GM19193 (cell line): ENCODE measurements around the gene CLEC5A.

Experiments
- POLR2A ChIP-seq: IDR thresholded peaks from 4 replicates; pipeline ENCODE4 v1.6.1; 2011; ENCODE audit not compliant: insufficient read depth, insufficient read length; ENCODE audit errors: extremely low read depth

Gene CLEC5A

DNA sequence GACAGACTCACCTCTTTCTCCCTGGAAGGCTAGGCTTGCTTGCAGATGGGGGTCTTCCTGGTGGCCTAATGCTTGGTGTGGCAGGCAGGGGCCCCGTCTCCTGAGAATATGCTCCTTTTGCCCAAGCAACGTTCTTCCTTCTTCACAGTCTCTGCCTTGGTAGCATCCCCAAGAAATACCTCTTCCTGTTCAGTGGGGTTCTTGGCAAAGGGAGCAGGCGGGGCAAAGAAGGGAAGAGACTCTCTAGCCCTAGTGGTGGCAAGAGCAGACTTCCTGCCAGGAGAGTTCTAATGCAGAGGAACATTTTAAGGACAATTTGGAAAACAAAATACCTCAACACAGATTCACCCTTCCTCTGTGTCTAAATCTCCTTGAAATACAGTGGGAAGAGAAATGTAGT is at the start of gene CLEC5A:
Gene CLEC5A (minus strand): TSS at position 179 of the 400 bp plus-strand sequence. CDS start 682 bp downstream, outside the sequence.
- TF ChIP-seq POLR2A: no peak

DNA sequence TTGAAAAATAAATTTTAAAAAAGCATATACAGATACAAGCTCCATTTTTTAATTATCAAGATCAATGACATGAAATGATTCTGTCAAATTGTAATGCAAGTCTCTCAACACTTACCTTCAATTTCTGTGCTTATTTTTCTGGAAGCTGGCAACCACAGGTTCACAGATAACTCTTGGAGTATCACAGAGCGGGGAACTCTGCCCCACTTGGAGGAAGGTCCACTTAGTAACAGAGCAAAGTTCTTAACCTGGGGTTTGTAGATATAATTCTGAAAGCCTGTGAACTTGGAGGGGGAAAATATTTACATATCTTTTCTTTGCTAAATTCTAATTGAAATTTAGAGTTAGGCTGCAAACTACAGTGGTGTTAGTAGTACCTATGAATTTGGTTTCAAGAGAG is 46.6 kb upstream of the CLEC5A start:
- no peak for TF ChIP-seq POLR2A

DNA sequence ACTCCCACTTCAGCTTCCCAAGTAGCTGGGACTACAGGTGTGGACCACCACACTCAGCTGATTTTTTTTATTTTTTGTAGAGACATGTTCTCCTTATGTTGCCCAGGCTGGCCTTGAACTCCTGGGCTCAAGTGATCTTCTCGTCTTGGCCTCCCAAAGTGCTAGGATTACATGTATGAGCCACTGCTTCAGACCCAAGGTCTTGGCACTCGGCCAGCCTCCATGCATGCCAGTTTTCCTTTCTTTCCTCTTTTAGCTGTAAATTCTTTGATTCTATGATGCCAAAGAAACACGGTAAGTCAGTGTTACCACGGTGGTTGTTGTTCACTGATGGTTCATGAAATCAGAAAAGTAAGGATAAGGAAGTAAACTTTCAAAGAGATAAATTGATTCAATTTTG is 45.9 kb upstream of the CLEC5A start:
- no peak for TF ChIP-seq POLR2A

DNA sequence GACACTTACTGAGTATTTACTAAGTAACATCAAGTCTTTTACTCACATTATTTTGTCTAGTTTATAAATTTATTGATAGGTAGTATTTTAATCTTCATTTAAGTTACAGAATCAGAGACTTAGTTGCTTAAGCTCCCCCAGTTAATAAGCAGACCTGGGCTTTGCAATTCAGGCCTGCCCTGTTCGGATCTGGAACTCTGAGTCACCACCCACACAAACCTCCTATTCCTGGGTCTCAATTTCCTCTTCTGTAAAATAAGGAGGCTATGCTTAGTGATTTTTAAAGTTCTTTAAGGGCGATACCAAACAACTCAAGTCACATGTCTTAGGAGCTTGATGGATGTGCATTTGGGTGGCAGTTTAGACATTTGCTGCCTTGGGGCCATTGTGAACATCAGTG is 45.4 kb upstream of the CLEC5A start:
- no peak for TF ChIP-seq POLR2A

DNA sequence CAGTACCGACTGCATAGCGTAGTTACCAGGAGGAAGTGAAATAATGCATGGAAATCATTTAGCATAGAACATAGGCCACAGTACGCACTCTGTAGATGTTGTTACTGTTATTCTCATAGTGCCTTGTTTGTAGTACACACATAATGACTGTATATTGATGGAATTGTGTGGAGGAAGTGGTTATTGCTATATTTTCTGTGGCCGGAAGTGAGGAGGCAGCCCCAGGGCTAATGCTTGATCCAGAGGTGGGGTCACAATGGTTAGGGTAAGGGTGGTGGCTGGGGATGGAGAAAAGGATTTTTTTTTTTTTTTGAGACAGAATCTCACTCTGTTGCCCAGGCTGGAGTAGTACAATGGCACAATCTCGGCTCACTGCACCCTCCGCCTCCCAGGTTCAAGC is 44.4 kb upstream of the CLEC5A start:
- no peak for TF ChIP-seq POLR2A

DNA sequence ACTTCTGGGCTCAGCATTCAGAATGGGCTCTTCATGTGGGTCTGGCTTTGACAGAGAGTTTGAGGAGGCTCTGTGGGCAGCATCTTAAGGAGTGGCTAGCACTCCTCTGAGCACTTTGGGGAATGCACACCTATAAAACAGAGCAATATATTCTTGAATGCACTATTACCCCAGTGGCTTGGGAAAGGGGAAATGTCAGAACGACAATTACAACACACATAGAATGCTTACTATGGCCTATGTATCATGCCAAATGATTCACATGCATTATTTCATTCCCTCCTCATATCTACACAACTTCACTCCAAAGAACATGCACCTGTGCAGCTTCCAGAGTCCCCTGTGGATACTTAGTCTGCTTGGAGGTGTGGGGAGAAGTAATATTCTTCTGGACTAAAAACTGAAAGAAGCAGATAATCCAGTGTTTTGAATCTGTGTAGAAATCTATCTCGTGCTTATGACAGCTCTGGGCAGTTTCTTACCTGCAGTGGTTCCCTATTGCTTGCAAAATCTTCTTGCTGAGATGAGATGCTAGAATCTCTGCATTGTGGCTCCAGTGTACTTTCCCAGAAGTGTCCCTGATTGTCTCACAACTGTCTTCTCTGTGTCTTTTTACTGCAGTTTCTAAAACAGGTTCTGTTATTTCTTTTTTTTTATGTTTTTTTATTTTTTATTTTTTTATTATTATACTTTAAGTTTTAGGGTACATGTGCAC is 43.4 kb upstream of the CLEC5A start:
- TF ChIP-seq POLR2A: no peak

DNA sequence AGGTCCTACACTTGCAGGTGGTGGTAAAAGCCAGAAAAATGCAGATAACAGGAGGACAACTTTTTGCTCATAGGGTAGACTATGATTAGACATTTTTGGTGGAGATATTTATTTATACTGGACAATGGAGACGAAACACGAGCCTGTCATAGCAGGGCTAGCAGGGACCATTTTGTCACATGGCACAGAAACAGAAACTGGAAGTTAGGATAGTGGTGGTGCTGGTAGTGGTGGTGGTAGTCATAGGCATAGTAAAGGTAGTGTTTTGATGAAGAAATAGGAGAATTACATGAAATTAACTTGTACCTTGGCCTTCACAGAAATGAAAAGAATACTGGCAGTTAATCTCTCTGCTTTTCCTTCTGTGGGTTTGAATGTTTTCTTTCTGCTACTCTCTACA is 40.1 kb upstream of the CLEC5A start:
- no peak for TF ChIP-seq POLR2A

DNA sequence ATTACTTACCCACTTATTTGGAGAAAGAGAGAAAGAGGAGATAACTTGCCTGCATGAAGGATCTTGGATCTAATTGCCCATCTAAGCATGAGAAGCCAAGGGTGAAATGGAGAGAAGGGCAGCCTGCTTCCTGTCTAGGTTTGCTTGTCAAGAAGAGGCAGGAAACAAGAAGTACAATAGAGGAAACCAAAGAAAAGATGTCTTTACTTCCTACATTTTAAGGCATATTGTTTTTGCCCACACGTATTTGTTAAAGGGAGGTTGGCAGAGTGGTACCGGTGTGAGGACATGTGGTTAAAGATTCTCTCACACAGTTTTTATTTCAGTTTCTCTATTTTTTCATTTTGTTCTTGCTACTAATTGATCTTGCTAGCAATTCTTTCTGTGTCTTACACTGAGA is 32.8 kb upstream of the CLEC5A start:
- TF ChIP-seq POLR2A: no peak

DNA sequence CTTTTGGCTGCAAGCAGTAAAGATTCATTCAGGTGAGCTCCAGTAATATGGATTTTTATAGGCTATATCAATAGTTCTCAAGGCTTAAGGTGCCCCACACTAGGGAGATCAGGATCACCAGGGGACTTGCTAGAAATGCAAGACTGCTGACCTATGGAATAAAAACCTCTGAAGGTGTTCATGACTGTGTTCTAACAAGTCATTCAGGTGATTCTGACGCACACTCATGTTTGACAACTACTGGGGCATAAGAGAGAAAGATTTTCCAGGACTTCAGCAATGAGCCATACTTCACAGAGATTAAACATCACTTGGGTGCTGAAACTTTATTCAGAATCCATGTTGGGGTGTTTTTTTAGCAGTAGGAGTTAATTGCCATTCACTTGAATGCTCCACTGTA is 31.6 kb upstream of the CLEC5A start:
- no peak for TF ChIP-seq POLR2A

DNA sequence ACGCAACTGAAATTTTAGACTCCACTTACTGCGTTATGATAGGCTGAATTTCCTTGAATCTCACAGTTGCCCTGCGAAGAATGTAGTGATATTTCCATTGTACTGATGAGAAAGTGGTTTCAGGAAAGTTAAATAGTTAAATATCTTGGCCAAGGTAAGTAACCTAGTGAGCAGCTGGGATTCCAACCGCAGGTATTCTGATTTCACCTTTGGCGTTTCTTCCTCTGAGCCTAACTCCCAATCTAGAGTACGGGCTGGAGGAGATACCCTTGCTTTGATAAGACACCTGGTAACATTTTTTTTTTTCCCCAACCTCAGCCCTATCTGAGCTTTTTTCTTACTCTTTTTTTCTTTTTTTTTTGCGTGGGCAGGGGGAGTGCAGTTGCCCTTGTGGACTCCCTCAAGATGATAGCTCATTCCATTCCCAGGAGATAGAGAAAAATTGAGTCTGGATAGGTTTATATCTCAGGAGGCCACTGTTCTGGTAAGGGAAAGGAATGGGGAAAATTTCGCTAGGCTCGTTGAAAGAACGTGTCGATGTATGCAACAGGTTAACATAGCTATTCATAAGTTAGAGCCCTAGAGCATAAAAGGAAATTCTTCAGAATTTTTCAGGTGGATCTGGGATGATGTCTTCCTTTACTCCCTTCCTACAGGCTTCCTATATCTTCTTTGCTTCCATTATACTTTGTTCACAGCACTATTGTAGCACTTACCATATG is 29.9 kb upstream of the CLEC5A start:
- TF ChIP-seq POLR2A: no peak

DNA sequence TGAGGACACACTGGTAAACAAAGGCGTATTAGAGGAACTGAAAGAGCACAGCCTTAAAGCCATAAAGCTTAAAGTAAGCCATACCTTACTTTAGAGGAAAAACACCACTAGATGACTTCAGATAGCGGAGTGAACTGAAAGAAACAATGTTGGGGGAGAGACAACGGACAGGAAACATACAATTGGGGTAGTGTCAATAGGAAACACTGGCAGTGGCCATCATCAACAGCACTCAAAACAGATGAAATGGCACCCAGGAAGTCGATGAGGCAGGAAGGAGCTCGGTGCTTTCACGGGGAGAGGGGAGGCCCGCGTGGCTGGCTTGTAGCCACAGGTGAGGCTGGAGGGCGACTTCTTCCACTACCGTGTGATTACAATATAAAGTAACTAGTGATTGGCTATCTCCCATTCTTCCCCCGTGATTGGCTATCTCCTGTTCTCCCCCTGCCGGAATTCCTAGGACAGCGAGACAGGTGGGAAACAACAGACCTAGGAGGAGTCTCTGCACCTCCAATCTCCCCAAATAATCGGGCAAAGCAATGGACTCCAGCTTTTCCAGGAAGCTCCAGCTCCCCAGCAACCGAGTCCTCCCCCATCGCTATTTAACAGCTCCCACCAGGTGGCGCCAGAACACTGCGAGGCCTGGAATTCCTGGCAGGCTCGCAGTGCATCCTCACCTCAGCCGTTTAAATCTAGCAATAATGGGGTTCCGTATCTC is 29.2 kb upstream of the CLEC5A start:
- TF ChIP-seq POLR2A: no peak

DNA sequence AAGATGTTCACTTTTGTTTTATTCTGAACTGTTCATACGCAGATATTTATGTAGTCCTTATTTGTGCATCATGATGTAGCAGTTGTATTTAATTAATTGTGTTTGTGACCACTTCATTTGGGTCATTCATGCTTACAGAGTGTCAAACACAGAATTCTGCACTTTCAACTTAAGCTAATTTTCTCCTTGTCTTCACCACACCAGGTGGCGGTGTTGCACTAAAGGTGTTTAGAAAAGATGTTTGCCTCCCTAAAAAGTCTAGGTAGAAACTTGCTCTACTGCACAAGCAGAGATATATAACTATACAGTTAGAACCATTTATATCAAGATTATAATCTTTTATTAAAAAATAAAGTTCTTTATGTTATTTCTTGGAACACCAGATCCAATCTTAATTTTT is 28.1 kb upstream of the CLEC5A start:
- TF ChIP-seq POLR2A: no peak

DNA sequence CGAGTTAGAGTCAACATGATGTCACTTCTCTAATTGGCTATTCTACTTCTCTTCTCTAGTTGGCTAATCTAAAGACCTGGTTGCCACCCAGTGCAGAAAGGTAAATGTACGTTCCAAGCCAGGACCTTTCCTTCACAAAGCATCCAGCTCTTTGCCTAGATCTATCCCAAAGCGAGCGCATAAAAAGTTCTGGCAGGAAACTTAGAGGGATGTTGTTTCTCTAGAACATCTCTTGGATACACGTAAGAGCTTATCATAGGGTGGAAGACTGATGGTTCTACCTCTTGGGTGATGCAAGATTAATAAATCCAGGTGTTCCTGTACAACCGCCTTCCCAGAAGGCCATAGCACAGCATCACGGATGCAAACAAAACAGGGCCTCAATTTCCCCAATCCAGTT is 26.9 kb upstream of the CLEC5A start, which contains the start of gene TAS2R38:
Gene TAS2R38 (minus strand): TSS at position 101 of the 400 bp plus-strand sequence. CDS start 84 bp downstream, at position 17.
- TF ChIP-seq POLR2A: no peak

DNA sequence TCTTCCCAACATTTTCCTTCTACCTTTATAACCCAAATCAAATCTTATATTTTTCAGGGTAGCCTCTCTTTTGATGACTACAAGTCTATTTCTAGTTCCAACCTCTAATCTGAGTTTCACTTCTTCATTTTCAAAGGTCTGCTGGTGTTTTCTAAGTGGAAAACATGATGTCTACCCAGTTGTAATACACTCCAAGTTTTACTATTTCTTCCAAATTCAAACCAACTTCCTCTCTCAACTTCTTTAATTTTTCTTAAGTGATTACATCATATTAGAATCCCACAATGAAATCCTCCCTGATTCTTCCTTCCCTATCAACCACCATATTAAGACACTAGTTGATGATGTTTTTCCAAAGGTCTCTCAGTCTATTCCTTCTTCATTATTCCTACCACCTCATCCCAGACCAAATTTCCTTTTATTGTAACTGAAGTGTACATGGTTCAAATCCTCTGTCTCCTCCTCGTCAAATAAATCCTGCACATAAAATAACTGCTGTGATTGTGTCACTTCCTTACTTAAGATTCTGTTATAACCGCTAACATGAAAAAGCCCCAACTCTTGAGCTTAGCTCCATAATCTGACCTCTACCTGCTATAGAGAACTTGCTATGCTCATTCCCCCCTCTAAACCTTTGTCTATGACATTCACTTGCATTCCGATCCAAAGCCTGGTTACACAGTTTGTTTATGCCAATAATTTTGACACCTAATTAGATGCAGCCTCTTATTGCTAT is 14.1 kb upstream of the CLEC5A start:
- TF ChIP-seq POLR2A: no peak

DNA sequence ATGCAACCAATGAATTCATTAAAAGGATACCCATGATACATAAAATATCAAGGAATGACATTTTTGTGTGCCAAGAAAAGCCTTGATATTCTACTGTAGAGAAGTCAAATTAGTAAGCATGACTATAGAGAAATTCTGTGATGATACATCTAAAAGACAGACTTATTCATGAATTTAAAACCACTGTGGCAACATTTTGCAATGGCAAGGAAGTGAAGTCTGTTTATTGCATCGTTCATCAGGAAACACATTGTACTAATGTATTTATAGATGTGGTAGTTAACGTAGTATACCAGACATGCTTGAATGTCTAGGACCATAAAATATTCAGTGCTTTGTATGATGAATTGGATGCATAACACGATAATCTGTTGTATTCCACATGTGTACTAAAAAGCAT is 9.3 kb upstream of the CLEC5A start:
- TF ChIP-seq POLR2A: no peak
